H9 (cell line): ENCODE results near the gene C2orf49. TPM values are rescaled to one million over a fixed set of nuclear protein-coding genes. Genes with fewer than 3 reads are reported as not detected.

Experiments used
- DNase-seq: peaks from one replicate; pipeline ENCODE4 v3.0.0-alpha.2; 2017
- H2AFZ ChIP-seq: one replicate; pipeline ENCODE4 v1.6.1; 2013; ENCODE audit warnings: mild to moderate bottlenecking, low read length, control low read depth, moderate library complexity
- H2AK5ac ChIP-seq: 2 replicates; pipeline ENCODE4 v1.6.1; 2013; ENCODE audit warnings: low read length, control low read depth, mixed read lengths; ENCODE audit not compliant: insufficient read length
- H2BK120ac ChIP-seq: one replicate; pipeline ENCODE4 v1.6.1; 2013; ENCODE audit warnings: low read depth, mild to moderate bottlenecking, low read length, control low read depth, inconsistent platforms; ENCODE audit not compliant: poor library complexity, severe bottlenecking
- H2BK12ac ChIP-seq: 2 replicates; pipeline ENCODE4 v1.6.1; 2013; ENCODE audit warnings: low read length, control low read depth, mixed read lengths, low read depth; ENCODE audit not compliant: insufficient read length
- H2BK15ac ChIP-seq: 2 replicates; pipeline ENCODE4 v1.6.1; 2013; ENCODE audit warnings: low read depth, low read length, control low read depth
- H2BK20ac ChIP-seq: one replicate; pipeline ENCODE4 v1.6.1; 2013; ENCODE audit warnings: low read depth, mild to moderate bottlenecking, low read length, control low read depth, inconsistent platforms; ENCODE audit not compliant: poor library complexity, severe bottlenecking
- H2BK5ac ChIP-seq: 2 replicates; pipeline ENCODE4 v1.6.1; 2013; ENCODE audit warnings: low read length, control low read depth, mixed read lengths; ENCODE audit not compliant: insufficient read length
- H3K14ac ChIP-seq: 2 replicates; pipeline ENCODE4 v1.6.1; 2013; ENCODE audit warnings: low read length, control low read depth; ENCODE audit not compliant: insufficient read depth
- H3K18ac ChIP-seq: 2 replicates; pipeline ENCODE4 v1.6.1; 2013; ENCODE audit warnings: low read depth, mild to moderate bottlenecking, mixed read lengths, low read length, control low read depth; ENCODE audit not compliant: insufficient read length
- H3K23ac ChIP-seq: 2 replicates; pipeline ENCODE4 v1.6.1; 2013; ENCODE audit warnings: low read length, control low read depth, mixed read lengths, low read depth; ENCODE audit not compliant: insufficient read length
- H3K23me2 ChIP-seq: 2 replicates; pipeline ENCODE4 v1.6.1; 2013; ENCODE audit warnings: low read depth, mild to moderate bottlenecking, mixed read lengths, low read length, control low read depth; ENCODE audit not compliant: insufficient read length, poor library complexity, severe bottlenecking
- H3K27ac ChIP-seq: 2 replicates; pipeline ENCODE4 v1.5.1; 2013; ENCODE audit warnings: low read length, control low read depth, mixed read lengths, low read depth; ENCODE audit not compliant: insufficient read length
- H3K27me3 ChIP-seq: 2 replicates; pipeline ENCODE4 v1.6.1; 2013; ENCODE audit warnings: low read length, control low read depth, inconsistent platforms; ENCODE audit not compliant: insufficient read depth
- H3K4ac ChIP-seq: 2 replicates; pipeline ENCODE4 v1.6.1; 2013; ENCODE audit warnings: low read depth, mild to moderate bottlenecking, control low read depth, inconsistent platforms, low read length, moderate library complexity
- H3K4me1 ChIP-seq: 2 replicates; pipeline ENCODE4 v1.6.1; 2013; ENCODE audit warnings: low read length, control low read depth, inconsistent platforms; ENCODE audit not compliant: insufficient read depth
- H3K4me2 ChIP-seq: 2 replicates; pipeline ENCODE4 v1.6.1; 2013; ENCODE audit warnings: low read length, control low read depth, mixed read lengths; ENCODE audit not compliant: insufficient read length, insufficient read depth
- H3K56ac ChIP-seq: 2 replicates; pipeline ENCODE4 v1.6.1; 2013; ENCODE audit warnings: low read depth, mild to moderate bottlenecking, mixed read lengths, low read length, control low read depth; ENCODE audit not compliant: insufficient read length
- H3K79me1 ChIP-seq: 2 replicates; pipeline ENCODE4 v1.6.1; 2013; ENCODE audit warnings: low read depth, mild to moderate bottlenecking, moderate library complexity, low read length, control low read depth, inconsistent platforms; ENCODE audit not compliant: insufficient read depth, poor library complexity, severe bottlenecking
- H3K79me2 ChIP-seq: 2 replicates; pipeline ENCODE4 v1.6.1; 2013; ENCODE audit warnings: low read length, control low read depth, inconsistent platforms; ENCODE audit not compliant: insufficient read depth
- H3K9ac ChIP-seq: 2 replicates; pipeline ENCODE4 v1.6.1; 2013; ENCODE audit warnings: low read length, control low read depth, mixed read lengths; ENCODE audit not compliant: insufficient read length; ENCODE audit errors: extremely low read depth
- H3K9me3 ChIP-seq: one replicate; pipeline ENCODE4 v1.6.1; 2013; ENCODE audit warnings: low read depth, low read length, inconsistent platforms; ENCODE audit not compliant: control insufficient read depth
- H3T11ph ChIP-seq: one replicate; pipeline ENCODE4 v1.6.1; 2013; ENCODE audit warnings: mild to moderate bottlenecking, low read length, control low read depth, inconsistent platforms
- H4K20me1 ChIP-seq: one replicate; pipeline ENCODE4 v1.6.1; 2013; ENCODE audit not compliant: control insufficient read depth, insufficient read length, insufficient read depth
- H4K5ac ChIP-seq: 2 replicates; pipeline ENCODE4 v1.6.1; 2013; ENCODE audit warnings: low read depth, mild to moderate bottlenecking, mixed read lengths, low read length, control low read depth; ENCODE audit not compliant: insufficient read length
- H4K8ac ChIP-seq: replicated peaks from 2 replicates; pipeline ENCODE4 v1.6.1; 2013; ENCODE audit warnings: low read length, control low read depth, mixed read lengths, low read depth; ENCODE audit not compliant: insufficient read length
- H4K91ac ChIP-seq: 2 replicates; pipeline ENCODE4 v1.6.1; 2013; ENCODE audit warnings: low read depth, mild to moderate bottlenecking, moderate library complexity, mixed read lengths, low read length, control low read depth; ENCODE audit not compliant: insufficient read length
- H3K27ac Mint-ChIP-seq, 3 experiments: 2 replicates in 2 of 3; 3 replicates in 1 of 3; pipeline ENCODE4 v1.8.0; 2020 to 2021; ENCODE audit warnings: mixed read lengths in 3 of 3, mild to moderate bottlenecking in 1 of 3, moderate library complexity in 1 of 3
- H3K27me3 Mint-ChIP-seq: 2 replicates; pipeline ENCODE4 v1.8.0; 2021; ENCODE audit warnings: low read depth, mild to moderate bottlenecking, moderate library complexity, mixed read lengths
- H3K36me3 Mint-ChIP-seq, 3 experiments: 2 replicates in 2 of 3; 3 replicates in 1 of 3; pipeline ENCODE4 v1.8.0; 2020 to 2021; ENCODE audit warnings: low read depth in 3 of 3, mixed read lengths in 3 of 3; ENCODE audit not compliant: insufficient read depth in 1 of 3
- H3K4me1 Mint-ChIP-seq, 2 experiments: 2 replicates each; pipeline ENCODE4 v1.8.0; 2020; ENCODE audit warnings: mixed read lengths in 2 of 2
- H3K4me3 Mint-ChIP-seq, 2 experiments: 2 replicates in 1 of 2; 3 replicates in 1 of 2; pipeline ENCODE4 v1.8.0; 2020 to 2021; ENCODE audit warnings: mild to moderate bottlenecking in 2 of 2, mixed read lengths in 2 of 2, moderate library complexity in 1 of 2
- H3K9me3 Mint-ChIP-seq, 2 experiments: 2 replicates in 1 of 2; 3 replicates in 1 of 2; pipeline ENCODE4 v1.8.0; 2020; ENCODE audit warnings: mild to moderate bottlenecking in 2 of 2, mixed read lengths in 2 of 2, moderate library complexity in 1 of 2
- CTCF ChIP-seq: fragments of 200-600 bp; sonication (generic); conservative IDR thresholded peaks from 3 replicates; pipeline ENCODE4 v1.8.0; 2021; ENCODE audit warnings: antibody characterized with exemption, mild to moderate bottlenecking
- WGBS: extraction: QIAGEN DNeasy Blood & Tissue Kit; methylation state at CpG from one replicate; pipeline ENCODE4 v1.1.7; 2013; ENCODE audit warnings: missing lambda C conversion rate, low lambda C conversion rate, mixed read lengths; ENCODE audit not compliant: insufficient read length; ENCODE audit errors: extremely low coverage; 5-methylcytosine and 5-hydroxymethylcytosine counted together
- total RNA-seq: library from RNA; stranded (reverse); gene quantifications from 2 replicates; pipeline ENCODE4 v1.2.1, GENCODE V29; 2021

C2orf49 gene
- total RNA-seq, 1 experiment from 2014 or later: 18.8 TPM

- TF ChIP-seq CTCF: no peak
- H3K79me2 ChIP-seq: peaks cover 2% of the 10 kb centered on the region; the same call in 1 of the 2 replicates
- no peak overlapping the region for H3T11ph ChIP-seq
- H3K27ac ChIP-seq: no peak overlapping the region
- no peak overlapping the region for H3K4ac ChIP-seq
- peaks cover 3% of the 10 kb centered on the region for H3K23me2 ChIP-seq
- H3K4me3 Mint-ChIP-seq: no peak overlapping the region
- no peak overlapping the region for H3K23ac ChIP-seq
- no peak overlapping the region for H2AFZ ChIP-seq
- no peak overlapping the region for H3K14ac ChIP-seq
- no peaks in the 10 kb centered on the region for H3K79me1 ChIP-seq
- H2AK5ac ChIP-seq: no peak overlapping the region
- H4K20me1 ChIP-seq: no peaks in the 10 kb centered on the region
- no peak overlapping the region for H2BK120ac ChIP-seq
- no peak for DNase-seq
- no peaks in the 10 kb centered on the region; the same call in 1 of the 2 replicates for H3K4me1 ChIP-seq
- no peaks in the 10 kb centered on the region for H3K27me3 Mint-ChIP-seq
- no peaks in the 10 kb centered on the region for H3K9me3 Mint-ChIP-seq
- no peak overlapping the region for H2BK20ac ChIP-seq
- H3K27me3 ChIP-seq: no peaks in the 10 kb centered on the region
- H3K9me3 ChIP-seq: no peaks in the 10 kb centered on the region
- H2BK12ac ChIP-seq: no peak overlapping the region
- H4K5ac ChIP-seq: no peak overlapping the region
- peaks cover 0 to 23% (median 16%) of the 10 kb centered on the region in 3 experiments; a peak in 5 of 7 replicates for H3K36me3 Mint-ChIP-seq
- no peak overlapping the region for H3K9ac ChIP-seq
- no peak overlapping the region for H2BK5ac ChIP-seq
- peak overlapping the region in 1 of 3 experiments; percentile 86; a peak in 2 of 7 replicates for H3K27ac Mint-ChIP-seq
- no peak overlapping the region for H4K8ac ChIP-seq
- H3K4me1 Mint-ChIP-seq: peaks cover 16 to 24% of the 10 kb centered on the region in 2 experiments
- H2BK15ac ChIP-seq: no peak overlapping the region
- no CpG with 5 or more reads among the region's 13 CpGs for WGBS
- no peak overlapping the region for H4K91ac ChIP-seq
- no peak overlapping the region for H3K4me2 ChIP-seq
- no peak overlapping the region for H3K56ac ChIP-seq
- H3K18ac ChIP-seq: no peak overlapping the region
Observed at GRCh38 chr2:105393373-105394055, 56.2 kb downstream of the C2orf49 start.
